ENCODE measurements around the gene NUP98. TPM values are rescaled to one million over a fixed set of nuclear protein-coding genes. Genes with fewer than 3 reads are reported as not detected.

The NUP98 gene
- total RNA-seq, 1 donor from 2014 or later = 47.8 TPM

DNA sequence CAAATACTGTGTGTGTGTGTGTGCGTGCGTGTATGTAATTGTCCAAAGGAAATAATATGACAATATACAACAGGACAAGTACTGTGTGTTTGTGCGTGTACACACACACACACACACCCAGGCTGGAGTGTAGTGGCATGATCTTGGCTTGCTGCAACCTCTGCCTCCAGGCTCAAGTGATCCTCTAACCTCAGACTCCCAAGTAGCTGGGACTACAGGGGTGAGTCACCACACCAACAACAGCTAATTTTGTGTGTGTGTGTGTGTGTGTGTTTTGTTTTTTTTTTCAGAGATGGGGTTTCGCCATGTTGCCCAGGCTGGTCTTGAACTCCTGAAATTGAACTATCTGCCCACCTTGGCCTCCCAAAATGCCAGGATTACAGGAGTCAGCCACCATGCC is 61.5 kb downstream of the NUP98 start:
- TF ChIP-seq, protein P1, sequence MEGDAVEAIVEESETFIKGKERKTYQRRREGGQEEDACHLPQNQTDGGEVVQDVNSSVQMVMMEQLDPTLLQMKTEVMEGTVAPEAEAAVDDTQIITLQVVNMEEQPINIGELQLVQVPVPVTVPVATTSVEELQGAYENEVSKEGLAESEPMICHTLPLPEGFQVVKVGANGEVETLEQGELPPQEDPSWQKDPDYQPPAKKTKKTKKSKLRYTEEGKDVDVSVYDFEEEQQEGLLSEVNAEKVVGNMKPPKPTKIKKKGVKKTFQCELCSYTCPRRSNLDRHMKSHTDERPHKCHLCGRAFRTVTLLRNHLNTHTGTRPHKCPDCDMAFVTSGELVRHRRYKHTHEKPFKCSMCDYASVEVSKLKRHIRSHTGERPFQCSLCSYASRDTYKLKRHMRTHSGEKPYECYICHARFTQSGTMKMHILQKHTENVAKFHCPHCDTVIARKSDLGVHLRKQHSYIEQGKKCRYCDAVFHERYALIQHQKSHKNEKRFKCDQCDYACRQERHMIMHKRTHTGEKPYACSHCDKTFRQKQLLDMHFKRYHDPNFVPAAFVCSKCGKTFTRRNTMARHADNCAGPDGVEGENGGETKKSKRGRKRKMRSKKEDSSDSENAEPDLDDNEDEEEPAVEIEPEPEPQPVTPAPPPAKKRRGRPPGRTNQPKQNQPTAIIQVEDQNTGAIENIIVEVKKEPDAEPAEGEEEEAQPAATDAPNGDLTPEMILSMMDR (IDR thresholded peaks at IDR 0.05) = no peak
- Mint-ChIP-seq H3K27me3 (ENCODE audit: low read depth) (no peaks in the 10 kb centered on the region), H3K9me3 (ENCODE audit: low read depth) (no peaks in the 10 kb centered on the region), H3K4me3 (ENCODE audit: unreplicated experiment) (no peak overlapping the region), H3K36me3 (ENCODE audit: low read depth) (peaks cover 28% of the 10 kb centered on the region), H3K4me1 (ENCODE audit: low read depth) (no peaks in the 10 kb centered on the region), H3K27ac (ENCODE audit: unreplicated experiment) (no peak overlapping the region)
- no peak for DNase-seq (ENCODE audit: low spot score)

GRCh38 chr11:3732671-3733436 is 64.5 kb downstream of the NUP98 start:
- no peak overlapping the region for H3K27ac Mint-ChIP-seq (ENCODE audit: unreplicated experiment)
- H3K36me3 Mint-ChIP-seq (ENCODE audit: low read depth) = peaks cover 43% of the 10 kb centered on the region
- DNase-seq (ENCODE audit: low spot score) = no peak
- no peaks in the 10 kb centered on the region for H3K9me3 Mint-ChIP-seq (ENCODE audit: low read depth)
- H3K27me3 Mint-ChIP-seq (ENCODE audit: low read depth) = no peaks in the 10 kb centered on the region
- H3K4me1 Mint-ChIP-seq (ENCODE audit: low read depth) = no peaks in the 10 kb centered on the region
- H3K4me3 Mint-ChIP-seq (ENCODE audit: unreplicated experiment) = no peak overlapping the region
- TF ChIP-seq, protein P1 (IDR thresholded peaks at IDR 0.05) = no peak

- Mint-ChIP-seq H3K27me3 (ENCODE audit: low read depth) (no peaks in the 10 kb centered on the region), H3K9me3 (ENCODE audit: low read depth) (no peaks in the 10 kb centered on the region), H3K27ac (ENCODE audit: unreplicated experiment) (peak overlapping the region; percentile 83), H3K4me1 (ENCODE audit: low read depth) (peaks cover 10% of the 10 kb centered on the region), H3K4me3 (ENCODE audit: unreplicated experiment) (no peak overlapping the region), H3K36me3 (ENCODE audit: low read depth) (peaks cover 38% of the 10 kb centered on the region)
- no peak for DNase-seq (ENCODE audit: low spot score)
- TF ChIP-seq, protein P1 (IDR thresholded peaks at IDR 0.05) = no peak
Observed at GRCh38 chr11:3723014-3723708, 74.2 kb downstream of the NUP98 start.

- no peak for DNase-seq (ENCODE audit: low spot score)
- Mint-ChIP-seq H3K27me3 (ENCODE audit: low read depth) (no peaks in the 10 kb centered on the region), H3K27ac (ENCODE audit: unreplicated experiment) (peak overlapping the region; percentile 83), H3K36me3 (ENCODE audit: low read depth) (peaks cover 42% of the 10 kb centered on the region), H3K9me3 (ENCODE audit: low read depth) (peaks cover 5% of the 10 kb centered on the region), H3K4me1 (ENCODE audit: low read depth) (peaks cover 10% of the 10 kb centered on the region), H3K4me3 (ENCODE audit: unreplicated experiment) (no peak overlapping the region)
- TF ChIP-seq, protein P1 (IDR thresholded peaks at IDR 0.05) = no peak
Observed at GRCh38 chr11:3722100-3722499, 75.3 kb downstream of the NUP98 start.

GRCh38 chr11:3720997-3721396 is 76.4 kb downstream of the NUP98 start:
- Mint-ChIP-seq H3K27ac (ENCODE audit: unreplicated experiment) (no peak overlapping the region), H3K4me3 (ENCODE audit: unreplicated experiment) (no peak overlapping the region), H3K9me3 (ENCODE audit: low read depth) (peaks cover 5% of the 10 kb centered on the region), H3K36me3 (ENCODE audit: low read depth) (peaks cover 45% of the 10 kb centered on the region), H3K4me1 (ENCODE audit: low read depth) (peaks cover 10% of the 10 kb centered on the region), H3K27me3 (ENCODE audit: low read depth) (no peaks in the 10 kb centered on the region)
- no peak for DNase-seq (ENCODE audit: low spot score)
- TF ChIP-seq, protein P1 (IDR thresholded peaks at IDR 0.05) = no peak

Data from chondrocyte (in vitro differentiated cells).